ENCODE measurements around the gene ASZ1.
"Not testable (repeated sequence)": the region's sequence is repeated elsewhere in the genome, so short reads cannot be mapped to it uniquely, and the experiment has no call there.

Gene ASZ1, protein sequence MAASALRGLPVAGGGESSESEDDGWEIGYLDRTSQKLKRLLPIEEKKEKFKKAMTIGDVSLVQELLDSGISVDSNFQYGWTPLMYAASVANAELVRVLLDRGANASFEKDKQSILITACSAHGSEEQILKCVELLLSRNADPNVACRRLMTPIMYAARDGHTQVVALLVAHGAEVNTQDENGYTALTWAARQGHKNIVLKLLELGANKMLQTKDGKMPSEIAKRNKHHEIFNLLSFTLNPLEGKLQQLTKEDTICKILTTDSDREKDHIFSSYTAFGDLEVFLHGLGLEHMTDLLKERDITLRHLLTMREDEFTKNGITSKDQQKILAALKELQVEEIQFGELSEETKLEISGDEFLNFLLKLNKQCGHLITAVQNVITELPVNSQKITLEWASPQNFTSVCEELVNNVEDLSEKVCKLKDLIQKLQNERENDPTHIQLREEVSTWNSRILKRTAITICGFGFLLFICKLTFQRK

GRCh38 chr7:117427258-117427701 lies at the start of gene ASZ1:
TSS of gene ASZ1 (minus strand) at chr7:117427493. CDS start at chr7:117427460, 33 bp downstream.
- no peak for DNase-seq

DNA sequence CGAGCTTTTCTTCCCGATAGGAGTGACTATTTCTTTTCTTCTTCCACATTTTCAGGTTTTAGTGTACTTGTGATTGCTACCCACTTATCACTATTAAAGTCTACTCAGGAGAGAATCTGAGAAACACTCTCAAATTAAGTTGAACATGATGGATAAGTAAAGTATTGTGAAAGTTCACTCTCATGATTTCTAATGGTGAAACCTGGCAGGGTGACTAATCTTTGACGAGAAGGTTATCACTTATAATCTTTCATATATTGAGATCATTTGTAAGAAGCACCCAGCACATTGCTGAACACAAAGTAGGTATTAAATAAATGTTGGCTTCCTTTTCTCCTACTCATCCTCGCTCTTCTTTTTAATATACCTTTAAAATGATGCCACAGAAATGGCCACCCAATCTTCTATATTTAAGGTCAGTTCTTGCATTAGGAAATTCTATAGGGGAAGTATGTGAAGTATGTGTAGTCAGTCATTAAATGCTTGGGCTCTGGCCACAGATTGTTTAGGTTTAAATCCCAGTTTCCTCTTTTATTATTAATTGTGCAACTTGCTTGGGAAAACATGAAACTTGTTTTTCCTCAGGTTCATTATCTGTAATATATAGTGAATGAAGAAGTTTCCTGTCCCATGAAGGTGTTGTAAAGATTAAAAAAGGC lies 49.4 kb upstream of the ASZ1 start:
- DNase-seq: peak in 1 of 2 experiments; percentile 5

GRCh38 chr7:117472335-117472734 lies 45.0 kb upstream of the ASZ1 start:
- DNase-seq: no peak

DNA sequence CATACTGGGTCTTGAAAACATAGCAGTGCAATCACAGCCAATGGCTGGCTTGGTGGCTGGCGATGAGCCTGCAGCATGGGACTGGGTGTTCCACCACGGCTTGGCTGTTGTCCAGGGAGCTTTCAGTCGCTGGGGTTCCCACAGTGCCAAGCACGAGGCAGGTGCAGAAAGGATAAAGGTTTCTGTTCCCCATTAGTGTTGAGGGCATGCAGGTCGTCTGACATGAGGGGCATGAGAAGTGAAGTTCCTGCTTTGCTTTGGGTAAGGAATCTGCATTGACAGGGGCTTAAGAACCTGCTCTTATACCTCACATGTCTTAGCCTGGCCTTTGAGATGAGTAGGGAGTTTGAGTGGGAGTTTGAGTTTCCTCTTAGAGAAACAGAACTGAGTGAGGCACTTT lies 43.5 kb upstream of the ASZ1 start:
- no peak for DNase-seq

DNA sequence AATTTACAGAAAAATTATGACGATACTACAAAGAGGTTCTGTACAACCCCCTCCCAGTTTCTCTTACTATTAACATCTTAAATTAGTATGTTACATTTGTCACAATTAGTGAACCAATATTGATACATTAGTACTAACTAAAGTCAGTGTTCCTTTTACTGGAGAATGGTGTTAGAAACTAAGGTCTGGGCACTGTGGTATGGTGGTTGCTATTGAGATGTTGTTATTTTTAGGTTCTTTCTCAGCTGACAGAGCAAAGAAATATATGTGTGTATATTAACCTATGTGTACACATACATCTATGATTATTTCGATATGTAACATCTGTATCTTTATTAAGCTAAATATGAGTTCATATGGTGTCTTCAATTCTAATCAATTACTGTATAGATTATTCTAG lies 40.9 kb upstream of the ASZ1 start:
- DNase-seq: no peak

DNA sequence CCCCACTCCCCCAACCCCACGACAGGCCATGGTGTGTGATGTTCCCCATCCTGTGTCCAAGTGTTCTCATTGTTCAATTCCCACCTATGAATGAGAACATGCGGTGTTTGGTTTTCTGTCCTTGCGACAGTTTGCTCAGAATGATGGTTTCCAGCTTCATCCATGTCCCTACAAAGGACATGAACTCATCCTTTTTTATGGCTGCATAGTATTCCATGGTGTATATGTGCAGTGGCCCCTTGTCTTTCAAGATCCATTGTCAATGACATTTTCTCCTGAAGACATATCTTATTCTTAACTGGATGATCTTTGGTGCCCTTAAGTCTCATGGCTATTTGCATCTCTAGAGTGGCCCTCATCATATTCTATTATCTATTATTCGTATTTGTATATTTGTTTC lies 33.5 kb upstream of the ASZ1 start:
- DNase-seq: not testable (repeated sequence)

DNA sequence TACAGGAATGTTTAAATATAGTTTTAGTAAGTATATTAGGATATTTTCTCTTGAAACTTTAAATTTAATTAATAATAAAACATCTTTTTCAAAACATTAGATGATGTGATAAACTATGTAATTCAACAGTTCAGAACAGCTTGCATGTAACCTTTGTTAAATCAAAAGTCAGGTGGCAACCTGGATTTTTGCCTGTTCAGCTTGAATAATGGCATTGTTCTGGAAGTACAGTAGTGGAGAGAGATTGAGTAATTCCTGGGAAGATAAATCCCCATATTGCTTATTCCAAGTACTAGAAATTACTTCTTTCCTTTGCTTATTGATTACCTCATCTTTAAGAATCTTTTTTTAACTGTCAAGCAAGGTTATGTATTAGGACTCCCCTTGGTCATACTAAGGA lies 32.4 kb upstream of the ASZ1 start:
- DNase-seq: no peak

DNA sequence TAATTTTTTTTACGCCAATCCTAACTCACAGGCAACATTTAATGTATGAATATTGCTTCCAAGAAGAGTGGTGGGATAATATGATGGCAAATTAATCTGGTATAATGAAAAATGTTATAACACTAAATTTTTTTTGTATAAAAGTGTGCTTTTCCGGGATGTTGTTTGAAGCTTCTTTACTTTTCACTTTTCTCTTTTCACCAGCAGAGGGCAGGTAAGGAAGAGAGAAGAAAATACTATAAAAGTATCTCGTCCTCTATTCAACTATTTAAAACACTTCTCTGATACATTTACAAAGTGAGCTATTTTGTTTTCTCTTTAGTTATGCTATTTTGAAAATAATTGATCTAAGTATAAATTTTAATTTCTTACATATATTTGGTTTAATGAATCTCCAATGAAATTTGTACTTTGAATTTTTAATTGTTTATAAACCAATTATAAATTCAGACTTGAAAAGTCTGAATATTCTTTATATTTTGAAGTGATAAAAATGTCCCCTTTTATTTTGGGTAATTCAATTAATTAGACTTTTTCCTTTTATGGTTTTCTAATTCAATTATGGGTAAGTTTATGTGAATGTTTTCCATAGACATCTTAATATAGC lies 31.8 kb upstream of the ASZ1 start:
- DNase-seq: peak; percentile 29 to 41

- DNase-seq: no peak
These were observed 21.4 kb upstream of the ASZ1 start for GRCh38 chr7:117448655-117449054.

- DNase-seq: no peak
These were observed 19.0 kb upstream of the ASZ1 start for GRCh38 chr7:117446220-117446815.

DNA sequence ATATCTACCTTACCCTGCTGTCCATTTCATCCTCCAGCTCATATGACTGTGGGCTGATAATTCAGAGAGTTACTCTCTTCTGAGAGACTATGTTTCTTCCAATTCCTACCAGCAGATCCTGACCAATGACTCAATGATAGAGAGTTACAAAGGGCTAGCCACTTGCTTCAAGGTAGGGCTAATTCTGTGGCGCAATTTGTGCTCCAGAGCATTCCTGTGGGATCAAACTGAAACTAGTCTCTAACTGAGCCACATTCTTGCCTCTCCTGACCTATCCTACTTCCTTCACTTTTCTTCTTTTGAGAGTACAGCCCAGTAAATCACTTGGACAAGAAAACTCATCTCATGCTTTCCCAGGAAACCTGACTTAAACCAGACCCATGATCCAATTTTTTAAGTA lies 17.9 kb upstream of the ASZ1 start:
- no peak for DNase-seq

GRCh38 chr7:117444646-117445045 lies 17.4 kb upstream of the ASZ1 start:
- DNase-seq: no peak

DNA sequence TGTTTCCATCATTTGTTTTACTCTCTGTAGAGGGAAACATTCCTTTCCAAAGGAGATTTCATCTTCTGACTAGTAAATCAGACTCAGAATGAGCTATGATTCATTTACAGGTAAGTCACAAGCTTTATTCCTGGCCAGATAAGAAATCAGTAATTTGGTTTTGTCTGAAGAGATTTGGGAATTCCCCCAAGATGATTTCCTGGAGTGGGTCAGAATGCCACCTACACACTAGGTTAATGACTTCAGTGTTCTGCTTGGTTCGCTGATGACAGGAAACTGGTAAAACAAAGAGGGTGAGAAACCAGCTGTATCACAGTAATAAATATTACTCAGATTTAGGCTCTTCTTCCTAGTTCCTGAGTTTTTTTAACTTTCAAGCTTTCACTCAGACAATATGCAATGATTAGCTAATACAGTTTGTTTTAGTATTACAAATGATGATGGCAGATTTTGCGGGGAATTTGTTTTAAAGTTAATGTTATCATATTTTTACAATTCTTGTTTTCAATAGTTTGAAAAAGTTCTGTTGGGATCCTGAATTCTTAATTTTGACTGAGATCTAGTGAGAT lies 8.3 kb upstream of the ASZ1 start:
- DNase-seq: no peak

GRCh38 chr7:117424090-117424829 lies 3.0 kb downstream of the ASZ1 start:
- no peak for DNase-seq

- not testable (repeated sequence) for DNase-seq
These were observed 12.7 kb downstream of the ASZ1 start for GRCh38 chr7:117414591-117414990.

DNA sequence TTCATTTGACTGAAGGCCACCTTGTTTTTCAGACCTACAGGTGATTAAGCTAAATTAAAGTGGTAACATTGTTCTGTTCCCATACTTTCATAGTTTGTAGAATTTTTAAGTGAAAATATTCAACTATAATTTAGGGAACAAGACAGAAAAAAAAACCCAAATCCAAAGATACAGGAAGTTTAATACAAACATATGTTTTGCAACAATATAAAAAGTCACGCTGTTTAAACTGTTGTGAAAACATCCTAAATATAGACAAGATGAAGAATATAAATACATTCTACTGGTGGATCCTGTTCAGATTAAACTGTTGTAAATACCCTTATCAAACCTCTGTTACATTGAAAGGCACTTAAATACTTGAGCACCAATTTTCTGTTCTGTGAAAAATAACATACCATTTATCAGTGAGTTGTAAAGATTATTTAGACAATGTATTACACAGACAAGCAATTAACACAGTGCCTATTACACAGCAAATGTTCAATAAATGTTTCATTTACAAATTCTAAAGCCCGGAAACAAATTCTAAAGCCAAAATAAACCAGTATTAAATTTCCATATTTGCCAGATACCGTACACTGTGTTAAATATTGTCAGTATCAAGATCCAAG lies 14.2 kb downstream of the ASZ1 start:
- no peak for DNase-seq

GRCh38 chr7:117412390-117412789 lies 14.9 kb downstream of the ASZ1 start:
- no peak for DNase-seq

GRCh38 chr7:117411539-117411938 lies 15.8 kb downstream of the ASZ1 start:
- no peak for DNase-seq

DNA sequence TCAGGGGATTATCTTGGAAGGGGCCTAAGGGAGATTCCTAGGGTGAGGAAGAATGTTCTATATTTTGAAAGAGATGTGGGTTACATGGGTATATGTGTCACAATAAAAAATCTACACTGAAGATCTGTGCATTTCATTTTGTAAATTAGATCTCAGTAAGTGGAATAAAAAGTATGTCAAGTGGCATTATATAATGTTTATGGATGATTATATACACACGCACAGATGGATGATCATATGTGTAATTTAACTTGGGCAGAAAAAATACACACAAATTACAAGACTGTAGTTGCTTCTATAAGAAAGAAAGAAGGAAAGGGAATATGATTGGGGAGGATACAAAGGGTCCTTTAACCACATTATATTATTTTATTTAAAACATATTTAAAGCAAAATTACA lies 18.5 kb downstream of the ASZ1 start:
- no peak for DNase-seq

DNA sequence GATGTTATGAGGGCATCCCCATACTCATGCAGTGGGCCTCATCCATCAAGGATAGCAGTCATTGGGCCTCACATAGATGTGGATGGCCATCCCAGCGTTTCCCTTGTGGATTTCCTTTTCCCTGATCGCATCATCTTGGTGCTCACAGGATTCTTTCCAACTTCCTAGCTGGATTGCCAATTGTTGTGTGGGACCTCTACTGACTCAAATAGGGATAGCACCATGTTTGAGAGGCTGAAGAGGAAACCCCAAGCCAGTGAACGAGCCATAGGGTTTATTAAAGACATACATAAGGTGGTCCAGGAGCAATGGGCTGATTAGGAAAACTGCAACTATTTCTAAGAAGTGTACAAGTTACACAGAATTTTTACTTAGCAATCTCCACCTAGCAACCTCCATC lies 21.8 kb downstream of the ASZ1 start:
- no peak for DNase-seq

DNA sequence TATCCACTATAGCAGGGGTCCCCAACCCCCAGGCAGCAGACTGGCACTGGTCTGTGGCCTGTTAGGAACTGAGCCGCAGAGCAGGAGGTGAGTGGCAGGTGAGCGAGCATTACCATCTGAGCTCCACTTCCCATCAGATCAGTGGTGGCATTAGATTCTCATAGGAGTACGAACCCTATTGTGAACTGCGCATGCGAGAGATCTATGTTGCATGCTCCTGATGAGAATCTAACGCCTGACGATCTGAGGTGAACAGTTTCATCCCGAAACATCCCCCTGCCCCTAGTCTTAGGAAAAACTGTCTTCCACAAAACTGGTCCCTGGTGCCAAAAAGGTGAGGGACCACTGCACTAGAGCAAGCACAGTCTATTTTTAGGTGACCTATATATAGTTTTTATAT lies 23.6 kb downstream of the ASZ1 start:
- no peak for DNase-seq

GRCh38 chr7:117402109-117402508 lies 25.2 kb downstream of the ASZ1 start:
- no peak for DNase-seq
